GM21367 (cell line): ENCODE measurements around the gene POLR3GL.

Experiments
- ATAC-seq: cut with Tn5 transposase; IDR thresholded peaks from one replicate; pipeline ENCODE4 v1.9.1; 2021; ENCODE audit not compliant: unreplicated experiment

The POLR3GL gene

DNA sequence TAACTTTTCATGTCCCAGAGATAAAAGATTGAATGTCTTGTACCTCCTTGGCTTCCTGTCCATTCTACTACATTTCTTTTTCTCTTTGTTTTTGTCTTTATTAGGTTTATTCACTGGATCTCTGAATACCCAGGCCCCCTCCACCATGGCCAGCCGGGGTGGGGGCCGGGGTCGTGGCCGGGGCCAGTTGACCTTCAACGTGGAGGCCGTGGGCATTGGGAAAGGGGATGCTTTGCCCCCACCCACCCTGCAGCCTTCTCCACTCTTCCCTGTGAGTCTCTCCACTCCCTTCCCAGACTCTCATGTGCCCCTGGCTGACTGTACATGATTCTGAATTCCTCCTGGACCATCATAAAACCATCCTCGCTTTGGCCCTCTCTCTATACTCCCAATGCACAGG lies 10.2 kb downstream of the POLR3GL start:
- no peak for ATAC-seq

DNA sequence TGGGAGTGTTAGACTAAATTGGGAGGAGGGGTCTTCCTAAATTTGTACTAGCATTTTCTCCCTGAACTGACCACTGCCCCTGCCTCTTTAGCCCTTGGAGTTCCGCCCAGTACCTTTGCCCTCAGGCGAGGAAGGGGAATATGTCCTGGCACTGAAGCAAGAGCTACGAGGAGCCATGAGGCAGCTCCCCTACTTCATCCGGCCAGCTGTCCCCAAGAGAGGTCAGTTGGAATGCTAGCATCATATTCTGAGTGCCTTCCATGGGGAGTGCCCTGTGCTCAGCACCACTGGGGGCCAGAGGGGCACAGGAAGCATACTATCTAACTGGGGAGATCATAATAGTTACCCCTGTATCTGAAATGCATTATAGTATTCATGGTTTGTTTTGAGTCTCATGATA lies 10.7 kb downstream of the POLR3GL start:
- no peak for ATAC-seq

DNA sequence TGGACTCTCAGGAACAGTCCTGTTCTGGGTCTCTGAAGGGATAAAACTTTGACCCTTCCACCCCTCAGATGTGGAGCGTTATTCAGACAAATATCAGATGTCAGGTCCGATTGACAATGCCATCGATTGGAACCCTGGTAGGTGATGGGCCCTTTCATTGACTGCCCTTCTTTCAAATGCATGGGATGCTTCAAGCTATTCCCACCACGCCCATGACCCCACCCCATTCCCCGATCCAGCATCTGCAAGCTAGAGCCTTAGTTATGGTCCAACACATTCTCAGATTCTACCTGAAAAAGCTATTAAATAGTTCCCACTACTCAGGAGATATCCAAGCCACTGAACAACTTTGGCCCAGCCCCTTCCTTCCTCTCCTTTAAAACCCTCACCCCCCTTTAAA lies 12.5 kb downstream of the POLR3GL start:
- no peak for ATAC-seq

DNA sequence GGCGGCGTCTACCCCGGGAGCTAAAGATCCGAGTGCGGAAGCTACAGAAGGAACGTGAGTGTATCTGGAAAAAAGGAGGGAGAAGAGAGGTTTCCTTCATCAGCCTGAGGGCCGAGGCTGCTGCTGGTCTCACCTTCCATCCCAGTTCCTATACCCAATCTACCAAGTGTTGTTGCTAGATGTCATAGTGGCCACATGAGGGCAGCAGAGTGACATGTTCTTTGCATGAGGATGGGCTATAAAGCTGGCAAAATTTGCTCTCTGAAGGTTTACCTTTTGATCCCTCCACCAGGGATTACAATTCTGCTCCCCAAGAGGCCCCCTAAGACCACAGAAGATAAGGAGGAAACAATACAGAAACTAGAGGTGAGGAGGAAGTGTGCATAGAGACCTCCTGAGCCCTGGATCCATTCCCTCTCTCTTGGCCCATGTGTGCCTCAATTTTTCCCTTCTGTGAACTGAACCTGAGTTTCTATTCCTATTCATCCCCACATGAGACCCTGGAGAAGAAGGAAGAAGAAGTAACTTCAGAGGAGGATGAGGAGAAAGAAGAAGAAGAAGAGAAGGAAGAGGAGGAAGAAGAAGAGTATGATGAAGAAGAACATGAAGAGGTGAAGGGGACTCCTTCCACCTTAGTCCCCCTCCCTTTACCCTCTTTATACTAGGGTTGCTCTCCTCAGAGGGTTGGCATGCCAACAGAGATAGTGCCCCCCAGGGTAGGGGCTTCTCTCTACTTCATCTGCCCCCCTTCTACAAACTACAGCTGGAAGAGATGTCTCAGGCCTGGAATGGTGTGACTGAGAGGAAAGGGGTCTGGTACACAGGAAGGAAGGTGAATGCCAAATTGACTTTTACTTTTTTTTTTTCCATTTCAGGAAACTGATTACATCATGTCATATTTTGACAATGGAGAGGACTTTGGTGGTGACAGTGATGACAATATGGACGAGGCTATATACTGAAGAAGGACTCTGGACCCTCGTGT lies 13.3 kb downstream of the POLR3GL start:
- no peak for ATAC-seq

DNA sequence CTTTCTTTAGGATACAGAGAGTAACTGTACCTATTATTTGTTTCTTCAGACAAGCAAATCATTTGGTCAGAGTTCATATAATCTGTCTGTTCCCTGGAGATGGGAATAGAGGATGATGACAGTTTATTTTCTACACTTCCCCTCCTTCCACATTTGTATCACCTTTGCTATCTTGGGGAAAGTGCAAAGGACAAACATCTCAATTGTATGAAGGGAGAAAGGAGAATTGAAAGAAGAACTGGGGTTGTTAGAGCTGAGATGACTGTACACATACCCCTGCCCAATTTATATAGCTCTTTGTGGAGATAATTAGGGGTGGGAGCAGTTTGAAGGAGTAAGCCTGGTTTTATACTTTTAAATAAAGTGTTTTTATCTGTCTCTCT lies 14.0 kb downstream of the POLR3GL start:
- no peak for ATAC-seq

DNA sequence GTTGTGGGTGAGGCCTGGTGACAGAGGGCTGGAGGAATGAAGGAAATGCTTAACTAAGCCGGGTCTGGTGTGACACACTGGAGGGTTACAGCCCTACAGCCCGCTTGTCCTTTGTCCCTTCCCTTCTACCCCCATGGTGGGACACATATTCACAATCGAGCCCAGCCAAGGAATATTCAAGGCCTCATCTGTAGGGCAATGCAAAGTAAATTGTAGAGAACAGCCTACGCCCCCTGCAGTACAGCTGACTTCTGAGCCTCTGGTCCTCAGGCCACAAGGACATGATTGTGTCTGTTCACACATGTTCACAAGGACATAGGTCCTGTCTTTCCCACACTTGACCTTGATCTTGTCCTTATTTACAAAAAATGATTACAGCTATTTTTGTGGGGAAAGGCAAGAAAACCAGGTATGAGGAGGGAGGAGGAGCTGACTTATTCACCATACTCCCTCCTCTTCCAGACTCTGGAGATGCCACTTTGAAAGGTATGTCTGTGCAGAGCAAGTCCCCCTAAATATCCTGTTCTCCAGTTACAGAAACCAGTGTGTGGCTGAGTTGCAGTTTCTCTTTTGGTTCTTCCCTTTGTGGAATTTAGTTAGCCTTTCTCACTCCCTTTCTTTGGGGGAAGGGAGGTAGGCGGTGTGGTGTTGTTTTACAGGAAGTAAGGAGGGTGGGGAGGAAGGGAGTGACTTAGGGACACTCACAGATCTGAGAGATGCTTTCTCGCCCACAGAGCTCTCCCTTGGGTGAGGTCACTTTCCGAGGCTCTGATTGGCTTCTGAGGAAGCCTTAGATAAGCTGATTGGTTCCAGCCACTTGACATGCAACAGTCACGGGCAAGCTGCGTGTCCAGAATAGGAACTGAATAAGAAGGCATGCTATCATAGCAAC lies 14.6 kb downstream of the POLR3GL start:
- ATAC-seq = peak; percentile 83

DNA sequence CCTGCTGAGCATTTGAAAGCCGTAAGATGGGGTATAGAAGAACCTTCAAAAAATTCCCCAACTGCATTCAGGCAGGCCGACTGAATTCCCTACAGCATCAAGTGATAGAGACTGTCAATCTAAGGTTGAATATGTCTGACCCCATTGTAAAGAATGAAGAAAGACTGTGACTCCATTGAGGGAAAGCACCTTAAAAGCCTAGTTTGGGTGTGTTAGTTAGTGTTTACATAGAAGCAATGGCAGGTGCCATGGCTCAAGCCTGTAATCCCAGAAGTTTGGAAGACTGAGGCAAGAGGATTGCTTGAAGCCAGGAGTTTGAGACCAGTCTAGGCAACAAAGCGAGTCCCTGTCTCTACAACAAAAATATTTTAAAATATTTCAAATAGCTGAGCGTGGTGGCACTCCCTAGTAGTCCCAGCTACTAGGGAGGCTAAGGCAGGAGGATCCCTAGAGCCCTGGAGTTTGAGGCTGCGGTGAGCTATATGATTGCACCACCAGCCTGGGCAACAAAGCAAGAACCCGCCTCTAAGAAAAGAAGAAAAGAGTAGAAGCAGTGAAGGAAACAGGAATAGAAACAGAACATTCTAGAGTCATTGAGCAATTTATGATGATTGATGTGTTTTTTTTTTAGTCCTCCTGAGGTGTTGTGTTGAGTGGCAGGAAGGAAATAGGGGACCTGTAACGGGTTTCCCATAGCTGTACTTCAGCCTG lies 15.4 kb downstream of the POLR3GL start:
- ATAC-seq = no peak

DNA sequence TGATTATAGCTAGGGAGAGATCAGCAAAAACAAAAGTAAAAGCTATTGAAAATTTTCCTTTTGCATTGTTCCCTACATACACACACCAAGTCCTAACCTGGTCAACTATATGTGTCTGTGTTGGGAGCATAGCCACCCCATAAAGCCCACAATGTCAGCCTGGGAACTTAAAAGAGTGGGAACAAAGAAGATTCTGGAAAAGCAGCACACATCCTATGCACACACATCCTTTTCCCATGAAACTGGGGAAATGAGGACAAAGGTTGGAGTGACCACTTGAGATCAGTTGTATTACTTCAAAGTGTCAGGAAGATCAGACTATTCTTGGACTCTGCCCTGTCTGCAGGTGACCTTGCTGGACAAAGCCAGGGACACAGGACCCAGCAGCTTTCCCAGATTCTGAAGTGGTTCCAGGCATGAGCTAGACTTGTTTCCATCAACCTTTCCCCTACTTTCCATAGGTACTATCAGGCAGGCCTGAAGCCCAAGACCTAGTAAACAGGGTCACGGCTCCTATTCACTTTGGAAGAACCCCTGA lies 16.0 kb downstream of the POLR3GL start:
- no peak for ATAC-seq

DNA sequence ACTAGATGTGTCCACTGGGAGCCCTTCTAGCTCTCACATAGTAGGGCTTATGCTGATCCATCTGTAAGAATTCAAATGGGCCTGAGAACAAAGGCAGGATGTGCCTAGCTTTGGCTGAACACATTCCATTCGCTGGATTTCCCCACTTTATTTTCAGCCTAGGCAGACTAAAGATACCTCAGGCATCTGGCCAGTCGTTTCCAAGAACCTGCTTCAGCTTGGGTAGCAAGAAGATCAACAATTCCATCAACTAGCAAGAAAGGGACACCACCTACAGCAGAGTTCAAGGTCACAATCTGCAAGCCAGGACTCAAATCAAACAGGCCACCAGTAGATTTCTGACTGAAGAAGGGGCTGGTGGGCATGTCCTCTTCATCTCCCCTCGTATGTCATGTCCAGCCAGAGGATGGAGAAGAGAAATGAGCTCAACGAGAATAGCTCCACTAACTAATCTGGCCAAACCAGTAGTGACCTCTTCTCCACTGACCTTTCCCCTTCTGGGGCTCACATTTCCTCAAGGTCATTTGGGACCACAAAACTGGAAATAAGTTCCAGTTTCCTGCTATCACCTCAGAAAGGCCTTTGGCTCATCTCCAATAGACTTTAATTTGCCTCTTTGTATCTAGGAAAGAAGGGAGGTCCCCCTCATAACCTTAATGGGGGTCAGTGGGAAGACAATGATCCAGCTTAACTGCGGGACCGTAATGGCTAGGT lies 17.7 kb downstream of the POLR3GL start:
- ATAC-seq = no peak

DNA sequence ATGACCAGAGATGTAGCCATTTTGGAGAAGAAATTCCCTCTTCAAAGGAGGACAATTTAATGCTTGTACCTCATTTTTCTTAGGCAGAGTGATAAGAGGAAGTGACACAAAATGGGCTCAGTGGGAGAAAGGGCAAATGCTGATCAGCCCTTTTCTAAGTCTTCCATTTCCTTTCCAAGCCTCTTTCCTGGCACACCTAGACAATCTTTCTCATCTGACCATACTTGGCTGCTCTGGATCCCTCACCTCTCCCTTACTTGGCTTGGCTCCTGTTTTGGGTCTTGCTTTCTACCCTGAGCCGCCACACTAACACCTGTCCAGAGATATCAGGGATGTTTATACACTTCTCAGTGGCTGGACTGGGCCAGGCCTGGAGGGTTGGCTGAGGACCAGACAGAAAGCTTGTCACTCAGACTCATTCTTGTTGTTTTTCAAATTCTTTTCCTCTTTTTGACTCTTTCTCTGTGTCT lies 18.8 kb downstream of the POLR3GL start:
- ATAC-seq = no peak

DNA sequence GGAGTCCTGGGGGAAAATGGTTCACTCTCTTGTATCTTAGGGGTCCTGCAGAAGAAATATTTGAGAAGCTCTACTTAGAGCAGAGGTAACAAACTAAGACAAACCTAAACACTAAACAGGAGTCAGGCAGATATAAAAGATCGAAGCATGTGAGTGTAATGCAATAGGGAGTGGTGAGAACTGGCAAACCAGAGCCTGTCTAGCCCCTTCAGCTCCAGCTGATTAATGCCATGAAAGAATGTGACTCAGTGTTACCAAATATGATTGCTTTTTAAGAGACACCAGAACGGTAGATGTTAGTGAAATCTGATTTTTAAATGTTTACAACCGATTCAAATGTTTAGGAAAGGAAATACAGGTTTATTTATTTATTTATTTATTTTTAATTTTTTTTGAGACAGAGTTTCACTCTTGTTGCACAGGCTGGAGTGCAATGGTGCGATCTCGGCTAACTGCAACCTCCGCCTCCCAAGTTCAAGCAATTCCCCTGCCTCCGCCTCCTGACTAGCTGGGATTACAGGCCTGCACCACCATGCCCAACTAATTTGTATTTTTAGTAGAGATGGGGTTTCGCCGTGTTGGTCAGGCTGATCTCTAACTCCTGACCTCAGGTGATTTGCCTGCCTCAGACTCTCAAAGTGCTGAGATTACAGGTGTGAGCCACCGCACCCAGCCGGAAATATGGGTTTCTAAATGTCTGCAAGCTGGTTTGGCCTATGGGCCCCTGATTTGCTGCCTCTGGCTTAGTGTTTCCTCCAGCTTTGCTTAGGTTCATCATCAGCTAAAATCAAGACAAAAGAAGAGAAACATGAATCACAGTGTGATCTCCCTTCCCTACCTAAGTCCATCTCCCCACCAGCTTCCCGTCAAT lies 19.7 kb downstream of the POLR3GL start:
- no peak for ATAC-seq

DNA sequence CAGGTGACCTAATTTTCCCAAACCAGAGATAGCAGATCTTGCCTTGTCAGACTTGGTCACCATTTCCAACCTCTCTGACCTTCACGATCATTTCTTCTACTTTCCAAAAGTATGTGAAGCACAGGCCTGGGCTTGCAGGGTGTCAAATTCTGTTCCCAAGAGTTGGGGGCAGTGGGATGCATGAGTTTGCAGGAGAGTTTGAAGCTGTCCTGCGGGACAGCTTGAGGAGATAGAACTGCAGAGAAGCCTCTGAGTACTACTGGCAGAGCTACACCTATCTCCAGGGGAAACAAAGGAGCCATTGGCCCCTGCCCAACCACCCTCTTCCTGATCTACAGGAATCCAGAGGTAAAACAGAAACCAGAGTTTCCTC lies 20.6 kb downstream of the POLR3GL start:
- no peak for ATAC-seq

DNA sequence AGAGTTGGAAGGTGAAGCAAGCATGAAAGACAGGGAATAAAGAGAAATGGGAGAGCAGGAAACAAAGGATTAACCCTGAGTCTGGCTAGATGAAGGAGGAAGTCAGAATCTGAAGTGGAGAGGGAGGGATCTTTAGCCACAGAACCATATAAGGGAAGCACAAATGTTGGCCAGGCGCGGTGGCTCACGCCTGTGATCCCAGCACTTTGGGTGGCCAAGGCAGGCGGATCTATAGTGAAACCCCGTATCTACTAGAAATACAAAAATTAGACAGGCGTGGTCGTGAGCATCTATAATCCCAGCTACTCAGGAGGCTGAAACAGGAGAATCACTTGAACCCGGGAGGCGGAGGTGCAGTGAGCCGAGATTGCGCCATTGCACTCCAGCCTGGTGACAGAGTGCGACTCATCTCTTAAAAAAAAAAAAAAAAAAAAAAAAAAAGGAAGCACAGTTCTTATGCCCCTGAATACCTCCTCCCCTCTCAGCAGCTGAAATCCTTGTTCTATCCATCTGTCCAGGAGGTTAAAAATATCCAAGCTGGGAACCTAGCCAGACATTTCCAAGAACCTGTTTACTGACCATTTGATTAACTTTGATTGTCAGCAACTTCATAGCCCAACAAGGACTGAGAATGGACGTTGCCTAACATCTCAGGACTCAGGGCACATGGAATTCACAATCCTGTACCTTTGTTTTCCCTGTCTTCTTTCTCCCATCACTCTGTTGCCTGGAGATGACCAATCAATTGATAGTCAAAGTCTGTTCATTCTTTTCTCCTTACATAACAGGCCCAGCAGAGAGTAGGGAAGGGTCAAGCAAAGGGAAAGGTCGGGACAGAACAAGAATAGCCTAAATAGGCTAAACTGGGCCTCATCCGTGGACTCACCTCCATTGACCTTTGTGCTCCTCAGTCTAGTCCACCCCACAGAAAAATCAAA lies 21.3 kb downstream of the POLR3GL start:
- no peak for ATAC-seq

DNA sequence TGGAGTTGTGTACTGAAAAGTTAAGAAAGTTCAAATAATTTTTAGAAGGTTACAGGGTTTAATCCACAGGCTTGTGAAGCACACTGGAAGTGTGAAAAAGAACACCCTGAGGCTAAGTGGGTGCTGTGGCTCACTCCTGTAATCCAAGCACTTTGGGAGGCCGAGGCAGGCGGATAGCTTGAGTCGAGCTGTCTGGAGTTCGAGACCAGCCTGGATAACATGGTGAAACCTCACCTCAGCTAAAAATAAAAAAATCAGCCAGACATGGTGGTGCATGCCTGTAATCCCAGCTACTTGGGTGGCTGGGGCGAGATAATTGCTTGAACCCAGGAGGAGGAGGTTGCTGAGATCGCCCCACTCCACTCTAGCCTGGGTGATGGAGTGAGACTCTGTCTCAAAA lies 22.1 kb downstream of the POLR3GL start:
- ATAC-seq = no peak

DNA sequence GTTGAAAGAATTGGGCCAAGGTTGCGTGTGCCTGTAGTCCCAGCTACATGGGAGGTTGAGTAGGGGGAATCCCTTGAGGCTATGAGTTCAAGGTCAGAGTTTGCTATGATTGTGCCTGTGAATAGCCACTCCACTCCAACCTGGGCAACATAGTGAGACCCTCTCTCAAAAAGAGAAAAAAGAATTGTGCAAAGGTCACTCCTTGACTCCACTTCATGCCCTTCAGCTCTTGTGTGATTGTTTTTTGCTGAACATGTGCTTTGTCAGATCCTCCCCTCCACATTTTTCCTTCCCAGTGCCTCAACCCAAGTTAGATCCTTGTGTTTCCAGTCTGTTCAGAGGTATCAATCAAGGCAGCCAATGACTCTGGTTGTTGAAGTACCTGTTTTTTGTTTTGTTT lies 23.4 kb downstream of the POLR3GL start:
- ATAC-seq = no peak

DNA sequence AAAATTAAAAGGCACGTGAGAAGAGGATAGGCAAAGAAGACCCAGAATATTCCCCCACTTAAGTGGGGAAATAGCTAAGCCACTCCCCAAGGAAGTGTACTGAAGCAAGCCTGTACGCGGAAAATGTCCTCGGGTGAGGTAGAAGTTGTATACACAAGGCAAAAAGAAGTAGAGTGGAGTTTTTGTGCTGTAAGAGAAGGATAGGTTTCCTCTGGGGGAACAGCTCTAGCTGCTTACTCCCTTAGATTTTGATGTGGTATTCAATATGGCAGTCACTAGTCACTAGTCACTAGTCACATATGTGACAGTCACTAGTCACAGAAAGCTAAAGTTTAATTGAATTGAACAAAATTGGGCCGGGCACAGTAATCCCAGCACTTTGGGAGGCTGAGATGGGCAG lies 24.3 kb downstream of the POLR3GL start:
- no peak for ATAC-seq

DNA sequence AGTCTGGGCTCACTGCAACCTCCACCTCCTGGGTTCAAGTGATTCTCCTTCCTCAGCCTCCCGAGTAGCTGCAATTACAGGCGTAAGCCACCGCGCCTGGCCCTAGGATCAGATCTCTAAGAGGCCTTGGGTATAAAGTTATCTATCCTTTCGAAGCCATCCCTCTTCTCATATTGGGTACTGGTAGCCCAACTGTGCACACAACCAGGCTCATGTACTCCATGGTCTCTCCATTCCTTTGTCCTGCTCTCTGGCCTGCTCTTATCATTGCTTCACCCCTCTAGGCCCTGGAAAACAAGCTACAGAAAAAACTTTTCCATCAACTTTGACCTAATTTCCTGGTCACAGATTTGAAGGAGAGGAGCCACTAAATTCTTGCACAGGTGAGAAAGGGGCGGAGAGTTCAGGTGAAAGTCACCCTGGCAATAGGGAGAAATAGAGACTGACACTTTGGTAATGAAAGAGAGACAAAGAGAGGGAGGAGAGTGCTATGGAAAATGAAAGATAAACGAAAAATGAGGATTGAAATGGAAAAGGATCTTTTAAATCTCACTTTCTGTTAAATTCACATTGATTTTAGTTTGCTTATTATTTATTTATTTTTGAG lies 25.9 kb downstream of the POLR3GL start:
- no peak for ATAC-seq
